Heart left ventricle (tissue), 16 donors: ENCODE measurements around the gene RECK. TPM values are rescaled to one million over a fixed set of nuclear protein-coding genes. Genes with fewer than 3 reads are reported as not detected.
A peak's percentile ranks its signal among the peaks of the same experiment; 100 is the strongest.

ENCODE experiments used
- ATAC-seq, 4 donors: fragments of 200-7000 bp; cut with Tn5 transposase; one replicate each; pipeline ENCODE4 v1.9.1; 2020 to 2022; ENCODE audit warnings: moderate library complexity in 4 of 4, mild to moderate bottlenecking in 3 of 4, moderate number of reproducible peaks in 1 of 4
- DNase-seq, 5 donors: peaks; one replicate each; pipeline ENCODE4 v3.0.0-alpha.2; 2020
- H3K27ac ChIP-seq, 12 donors: fragments of 200-600 bp; sonication (generic) in 4 of 12; one replicate each; pipeline versions ENCODE4 v1.5.0 to v1.8.0; 2016 to 2022; ENCODE audit warnings: mild to moderate bottlenecking in 2 of 12
- H3K27me3 ChIP-seq, 9 donors: fragments of 200-600 bp; sonication (generic) in 2 of 9; one replicate each; pipeline versions ENCODE4 v1.5.1 to v1.8.0; 2016 to 2022; ENCODE audit warnings: mild to moderate bottlenecking in 3 of 9
- H3K36me3 ChIP-seq, 9 donors: fragments of 200-600 bp; sonication (generic) in 2 of 9; one replicate each; pipeline versions ENCODE4 v1.5.0 to v1.8.0; 2018 to 2022; ENCODE audit warnings: mild to moderate bottlenecking in 2 of 9
- H3K4me1 ChIP-seq, 12 donors: fragments of 200-600 bp; sonication (generic) in 4 of 12; one replicate each; pipeline versions ENCODE4 v1.5.0 to v1.8.0; 2016 to 2022; ENCODE audit warnings: mild to moderate bottlenecking in 3 of 12
- H3K4me3 ChIP-seq, 12 donors: fragments of 200-600 bp; sonication (generic) in 4 of 12; one replicate each; pipeline versions ENCODE4 v1.5.0 to v1.8.0; 2017 to 2022; ENCODE audit warnings: mild to moderate bottlenecking in 9 of 12, moderate library complexity in 4 of 12
- H3K9me3 ChIP-seq, 12 donors: fragments of 200-600 bp; sonication (generic) in 4 of 12; one replicate each; pipeline versions ENCODE4 v1.5.0 to v1.8.0; 2016 to 2022; ENCODE audit warnings: mild to moderate bottlenecking in 1 of 12
- POLR2A ChIP-seq, 2 donors: fragments of 450-650 bp; IDR thresholded peaks; one replicate each; pipeline ENCODE4 v1.6.1; 2017; ENCODE audit warnings: antibody characterized with exemption in 2 of 2, mild to moderate bottlenecking in 2 of 2, moderate library complexity in 2 of 2
- WGBS, 4 donors: extraction: QIAGEN DNeasy Blood & Tissue Kit in 2 of 4; methylation state at CpG; one replicate each; pipeline versions ENCODE4 v1.1.5 to v1.1.7; 2013 to 2018; 5-methylcytosine and 5-hydroxymethylcytosine counted together
- intact Hi-C, 10 donors: fragments of 100-400 bp; cut with DNase I; formaldehyde crosslinking; loops; one replicate each; pipeline versions ENCODE4 v1.11.1 to v1.14.2; 2022
- polyA plus RNA-seq, 2 donors: library from polyadenylated mRNA; stranded (reverse); fragments of 200-250 nt; gene quantifications; one replicate each; pipeline ENCODE4 v1.2.3, GENCODE V29; 2013
- total RNA-seq, 9 donors: library from RNA; depleted of rRNA in 2 of 9; stranded (reverse); fragments of >200 nt in 2 of 9; fragmentation: NEBNext Ultra II Directional in 3 of 9; extraction: Animal tissue kit (Norgen Biotek cat#: 25700) in 3 of 9; gene quantifications; one replicate each; pipeline versions ENCODE4 v1.1.0 to v1.2.4, GENCODE V29; 2016 to 2023
- TF ChIP-seq, protein P1 (sequence below), 12 donors: fragments of 200-600 bp; sonication (generic) in 4 of 12; IDR thresholded peaks; one replicate each; pipeline versions ENCODE4 v1.5.0 to v1.8.0; 2018 to 2022; ENCODE audit warnings: antibody characterized with exemption in 12 of 12, mild to moderate bottlenecking in 5 of 12
- donor health status: ischemic (EF 13 %, LVEDD 7.1; RV severe dilation, severe dysfunction).
- donor health status: healthy with polysubstance abuse.
- donor health status: DM: no; HTN: yes; CAD: no.
- donor health status: DM: no; HTN: no; CAD: no.
- donor health status: ischemic (EF 25% LVEDD 6.9; RV normal size, moderate dysfunction).
- donor health status: ischemic (EF 25% LVEDD 5.7; RV mildly dilated, moderate dysfunction).
- donor health status: healthy.
- donor health status: DM: yes; HTN: yes; CAD: no.
- donor health status: ischemic (EF 35%, LVEDD 5.7; RV mildly dilated, moderate dysfunction).
- donor health status: nonischemic (EF 11% LVEDD 7.7; RV severe dilation, severe dysfunction).
- donor health status: DM: yes; HTN: yes; CAD: no.
- donor health status: PGD.
- donor health status: ischemic (EF 29% LVEDD 5.4; RV normal size, mild dysfunction).
- donor health status: nonischemic (EF 23%, LVEDD 6.1; RV moderate dilation, normal function).

RECK gene
- total and polyA plus RNA-seq, 11 donors: 2.5 to 10.2 (median 4.9) TPM

- Histone ChIP-seq H3K27me3 (no peaks in the 10 kb centered on the region), H3K4me1 (peaks cover 0 to 50% (median 29%) of the 10 kb centered on the region in 12 donors), H3K9me3 (peaks cover 0 to 9% (median 0%) of the 10 kb centered on the region in 12 donors), H3K36me3 (no peaks in the 10 kb centered on the region), H3K4me3 (no peak overlapping the region), H3K27ac (no peak overlapping the region)
- intact Hi-C loops: no loop called here
- ATAC-seq (no peak), DNase-seq (no peak)
- no peak for TF ChIP-seq POLR2A (IDR thresholded peaks at IDR 0.05)
- TF ChIP-seq, protein P1, sequence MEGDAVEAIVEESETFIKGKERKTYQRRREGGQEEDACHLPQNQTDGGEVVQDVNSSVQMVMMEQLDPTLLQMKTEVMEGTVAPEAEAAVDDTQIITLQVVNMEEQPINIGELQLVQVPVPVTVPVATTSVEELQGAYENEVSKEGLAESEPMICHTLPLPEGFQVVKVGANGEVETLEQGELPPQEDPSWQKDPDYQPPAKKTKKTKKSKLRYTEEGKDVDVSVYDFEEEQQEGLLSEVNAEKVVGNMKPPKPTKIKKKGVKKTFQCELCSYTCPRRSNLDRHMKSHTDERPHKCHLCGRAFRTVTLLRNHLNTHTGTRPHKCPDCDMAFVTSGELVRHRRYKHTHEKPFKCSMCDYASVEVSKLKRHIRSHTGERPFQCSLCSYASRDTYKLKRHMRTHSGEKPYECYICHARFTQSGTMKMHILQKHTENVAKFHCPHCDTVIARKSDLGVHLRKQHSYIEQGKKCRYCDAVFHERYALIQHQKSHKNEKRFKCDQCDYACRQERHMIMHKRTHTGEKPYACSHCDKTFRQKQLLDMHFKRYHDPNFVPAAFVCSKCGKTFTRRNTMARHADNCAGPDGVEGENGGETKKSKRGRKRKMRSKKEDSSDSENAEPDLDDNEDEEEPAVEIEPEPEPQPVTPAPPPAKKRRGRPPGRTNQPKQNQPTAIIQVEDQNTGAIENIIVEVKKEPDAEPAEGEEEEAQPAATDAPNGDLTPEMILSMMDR (IDR thresholded peaks at IDR 0.05): no peak
- WGBS, 4 donors: 93 to 100% (median 96%) methylated on average over 1 of the region's 1 CpG
Measured at GRCh38 chr9:36039121-36039520, 2.4 kb downstream of the RECK start.

DNA sequence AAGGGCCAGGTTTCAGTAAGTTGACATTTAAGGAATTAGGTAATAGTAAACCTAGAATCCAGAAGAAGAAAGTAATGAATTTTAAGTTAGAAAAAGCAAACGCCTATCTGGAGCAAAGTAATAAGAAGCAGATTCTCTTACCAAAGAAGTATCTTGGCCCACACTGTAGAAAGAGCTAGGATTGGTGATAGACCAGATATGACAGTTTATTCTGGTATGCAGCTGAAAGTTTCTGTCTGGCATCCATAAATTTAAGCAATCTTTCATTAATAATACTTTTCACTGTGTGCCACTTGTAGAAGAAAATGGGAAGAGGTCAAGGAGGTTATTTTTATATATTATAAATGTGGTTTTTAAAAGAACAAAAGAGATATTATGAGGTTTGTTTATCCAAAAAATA is 3.0 kb downstream of the RECK start:
- ATAC-seq (no peak), DNase-seq (no peak)
- TF ChIP-seq, protein P1 (IDR thresholded peaks at IDR 0.05): no peak
- TF ChIP-seq POLR2A (IDR thresholded peaks at IDR 0.05): no peak
- Histone ChIP-seq H3K4me1 (peaks cover 0 to 50% (median 29%) of the 10 kb centered on the region in 12 donors), H3K27me3 (no peaks in the 10 kb centered on the region), H3K27ac (no peak overlapping the region), H3K4me3 (no peak overlapping the region), H3K9me3 (peaks cover 0 to 9% (median 0%) of the 10 kb centered on the region in 12 donors), H3K36me3 (no peaks in the 10 kb centered on the region)
- WGBS, 4 donors: 78 to 82% (median 79%) methylated on average over 1 of the region's 1 CpG
- intact Hi-C loops: no loop called here

GRCh38 chr9:36040271-36040925 is 3.7 kb downstream of the RECK start:
- WGBS, 4 donors: 88 to 99% (median 92%) methylated on average over 1 of the region's 1 CpG

DNA sequence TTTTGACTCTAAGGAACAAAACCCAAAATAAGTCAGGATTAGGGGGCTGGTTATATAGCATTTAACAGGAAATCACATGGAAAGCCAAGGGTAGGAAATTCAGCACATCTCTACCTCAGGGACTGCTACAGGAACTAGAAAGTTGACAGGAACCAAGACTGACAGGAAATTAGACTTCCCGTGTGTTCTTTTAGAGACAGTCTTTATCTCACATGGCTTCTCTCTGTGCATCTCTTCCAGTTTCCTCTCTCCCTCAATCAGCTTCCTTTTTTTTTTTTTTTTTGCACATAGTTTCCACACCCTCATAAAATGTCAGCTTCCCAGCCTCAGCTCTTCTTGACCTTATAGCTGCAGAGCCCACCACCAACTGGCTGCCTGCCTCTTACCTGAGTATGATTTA is 4.8 kb downstream of the RECK start:
- TF ChIP-seq, protein P1 (IDR thresholded peaks at IDR 0.05): no peak
- no peak for TF ChIP-seq POLR2A (IDR thresholded peaks at IDR 0.05)
- intact Hi-C loops: no loop called here
- Histone ChIP-seq H3K9me3 (peaks cover 0 to 9% (median 0%) of the 10 kb centered on the region in 12 donors), H3K27me3 (no peaks in the 10 kb centered on the region), H3K27ac (peak overlapping the region in 3 of 12 donors; percentile 22 to 50 (median 23)), H3K4me1 (peaks cover 0 to 61% (median 32%) of the 10 kb centered on the region in 12 donors), H3K4me3 (no peak overlapping the region), H3K36me3 (no peaks in the 10 kb centered on the region)
- ATAC-seq: no peak
- WGBS, 4 donors: 14 to 30% (median 20%) methylated on average over 1 of the region's 1 CpG
- no peak for DNase-seq

More at GRCh38 chr9:36040271-36040925, 3.7 kb downstream of the RECK start:
- no peak for ATAC-seq
- Histone ChIP-seq H3K4me3 (no peak overlapping the region), H3K27ac (peak overlapping the region in 1 of 12 donors; percentile 50), H3K36me3 (no peaks in the 10 kb centered on the region), H3K27me3 (no peaks in the 10 kb centered on the region), H3K4me1 (peaks cover 0 to 56% (median 29%) of the 10 kb centered on the region in 12 donors), H3K9me3 (peaks cover 0 to 9% (median 0%) of the 10 kb centered on the region in 12 donors)
- DNase-seq: no peak
- no peak for TF ChIP-seq POLR2A (IDR thresholded peaks at IDR 0.05)
- TF ChIP-seq, protein P1 (IDR thresholded peaks at IDR 0.05): no peak
- intact Hi-C loops: no loop called here
